H9 (cell line): Measurements from ENCODE around the gene ACYP2. TPM values are rescaled to one million over a fixed set of nuclear protein-coding genes. Genes with fewer than 3 reads are reported as not detected.

ENCODE experiments used
- DNase-seq: peaks from one replicate; pipeline ENCODE4 v3.0.0-alpha.2; 2017
- H2AFZ ChIP-seq: one replicate; pipeline ENCODE4 v1.6.1; 2013; ENCODE audit warnings: mild to moderate bottlenecking, low read length, control low read depth, moderate library complexity
- H2AK5ac ChIP-seq: 2 replicates; pipeline ENCODE4 v1.6.1; 2013; ENCODE audit warnings: low read length, control low read depth, mixed read lengths; ENCODE audit not compliant: insufficient read length
- H2BK120ac ChIP-seq: one replicate; pipeline ENCODE4 v1.6.1; 2013; ENCODE audit warnings: low read depth, mild to moderate bottlenecking, low read length, control low read depth, inconsistent platforms; ENCODE audit not compliant: poor library complexity, severe bottlenecking
- H2BK12ac ChIP-seq: 2 replicates; pipeline ENCODE4 v1.6.1; 2013; ENCODE audit warnings: low read length, control low read depth, mixed read lengths, low read depth; ENCODE audit not compliant: insufficient read length
- H2BK15ac ChIP-seq: 2 replicates; pipeline ENCODE4 v1.6.1; 2013; ENCODE audit warnings: low read depth, low read length, control low read depth
- H2BK20ac ChIP-seq: one replicate; pipeline ENCODE4 v1.6.1; 2013; ENCODE audit warnings: low read depth, mild to moderate bottlenecking, low read length, control low read depth, inconsistent platforms; ENCODE audit not compliant: poor library complexity, severe bottlenecking
- H2BK5ac ChIP-seq: 2 replicates; pipeline ENCODE4 v1.6.1; 2013; ENCODE audit warnings: low read length, control low read depth, mixed read lengths; ENCODE audit not compliant: insufficient read length
- H3K14ac ChIP-seq: 2 replicates; pipeline ENCODE4 v1.6.1; 2013; ENCODE audit warnings: low read length, control low read depth; ENCODE audit not compliant: insufficient read depth
- H3K18ac ChIP-seq: 2 replicates; pipeline ENCODE4 v1.6.1; 2013; ENCODE audit warnings: low read depth, mild to moderate bottlenecking, mixed read lengths, low read length, control low read depth; ENCODE audit not compliant: insufficient read length
- H3K23ac ChIP-seq: 2 replicates; pipeline ENCODE4 v1.6.1; 2013; ENCODE audit warnings: low read length, control low read depth, mixed read lengths, low read depth; ENCODE audit not compliant: insufficient read length
- H3K23me2 ChIP-seq: 2 replicates; pipeline ENCODE4 v1.6.1; 2013; ENCODE audit warnings: low read depth, mild to moderate bottlenecking, mixed read lengths, low read length, control low read depth; ENCODE audit not compliant: insufficient read length, poor library complexity, severe bottlenecking
- H3K27ac ChIP-seq: 2 replicates; pipeline ENCODE4 v1.5.1; 2013; ENCODE audit warnings: low read length, control low read depth, mixed read lengths, low read depth; ENCODE audit not compliant: insufficient read length
- H3K27me3 ChIP-seq: 2 replicates; pipeline ENCODE4 v1.6.1; 2013; ENCODE audit warnings: low read length, control low read depth, inconsistent platforms; ENCODE audit not compliant: insufficient read depth
- H3K4ac ChIP-seq: 2 replicates; pipeline ENCODE4 v1.6.1; 2013; ENCODE audit warnings: low read depth, mild to moderate bottlenecking, control low read depth, inconsistent platforms, low read length, moderate library complexity
- H3K4me1 ChIP-seq: 2 replicates; pipeline ENCODE4 v1.6.1; 2013; ENCODE audit warnings: low read length, control low read depth, inconsistent platforms; ENCODE audit not compliant: insufficient read depth
- H3K4me2 ChIP-seq: 2 replicates; pipeline ENCODE4 v1.6.1; 2013; ENCODE audit warnings: low read length, control low read depth, mixed read lengths; ENCODE audit not compliant: insufficient read length, insufficient read depth
- H3K56ac ChIP-seq: 2 replicates; pipeline ENCODE4 v1.6.1; 2013; ENCODE audit warnings: low read depth, mild to moderate bottlenecking, mixed read lengths, low read length, control low read depth; ENCODE audit not compliant: insufficient read length
- H3K79me1 ChIP-seq: 2 replicates; pipeline ENCODE4 v1.6.1; 2013; ENCODE audit warnings: low read depth, mild to moderate bottlenecking, moderate library complexity, low read length, control low read depth, inconsistent platforms; ENCODE audit not compliant: insufficient read depth, poor library complexity, severe bottlenecking
- H3K79me2 ChIP-seq: 2 replicates; pipeline ENCODE4 v1.6.1; 2013; ENCODE audit warnings: low read length, control low read depth, inconsistent platforms; ENCODE audit not compliant: insufficient read depth
- H3K9ac ChIP-seq: 2 replicates; pipeline ENCODE4 v1.6.1; 2013; ENCODE audit warnings: low read length, control low read depth, mixed read lengths; ENCODE audit not compliant: insufficient read length; ENCODE audit errors: extremely low read depth
- H3K9me3 ChIP-seq: one replicate; pipeline ENCODE4 v1.6.1; 2013; ENCODE audit warnings: low read depth, low read length, inconsistent platforms; ENCODE audit not compliant: control insufficient read depth
- H3T11ph ChIP-seq: one replicate; pipeline ENCODE4 v1.6.1; 2013; ENCODE audit warnings: mild to moderate bottlenecking, low read length, control low read depth, inconsistent platforms
- H4K20me1 ChIP-seq: one replicate; pipeline ENCODE4 v1.6.1; 2013; ENCODE audit not compliant: control insufficient read depth, insufficient read length, insufficient read depth
- H4K5ac ChIP-seq: 2 replicates; pipeline ENCODE4 v1.6.1; 2013; ENCODE audit warnings: low read depth, mild to moderate bottlenecking, mixed read lengths, low read length, control low read depth; ENCODE audit not compliant: insufficient read length
- H4K8ac ChIP-seq: replicated peaks from 2 replicates; pipeline ENCODE4 v1.6.1; 2013; ENCODE audit warnings: low read length, control low read depth, mixed read lengths, low read depth; ENCODE audit not compliant: insufficient read length
- H4K91ac ChIP-seq: 2 replicates; pipeline ENCODE4 v1.6.1; 2013; ENCODE audit warnings: low read depth, mild to moderate bottlenecking, moderate library complexity, mixed read lengths, low read length, control low read depth; ENCODE audit not compliant: insufficient read length
- H3K27ac Mint-ChIP-seq, 3 experiments: 2 replicates in 2 of 3; 3 replicates in 1 of 3; pipeline ENCODE4 v1.8.0; 2020 to 2021; ENCODE audit warnings: mixed read lengths in 3 of 3, mild to moderate bottlenecking in 1 of 3, moderate library complexity in 1 of 3
- H3K27me3 Mint-ChIP-seq: 2 replicates; pipeline ENCODE4 v1.8.0; 2021; ENCODE audit warnings: low read depth, mild to moderate bottlenecking, moderate library complexity, mixed read lengths
- H3K36me3 Mint-ChIP-seq, 3 experiments: 2 replicates in 2 of 3; 3 replicates in 1 of 3; pipeline ENCODE4 v1.8.0; 2020 to 2021; ENCODE audit warnings: low read depth in 3 of 3, mixed read lengths in 3 of 3; ENCODE audit not compliant: insufficient read depth in 1 of 3
- H3K4me1 Mint-ChIP-seq, 2 experiments: 2 replicates each; pipeline ENCODE4 v1.8.0; 2020; ENCODE audit warnings: mixed read lengths in 2 of 2
- H3K4me3 Mint-ChIP-seq, 2 experiments: 2 replicates in 1 of 2; 3 replicates in 1 of 2; pipeline ENCODE4 v1.8.0; 2020 to 2021; ENCODE audit warnings: mild to moderate bottlenecking in 2 of 2, mixed read lengths in 2 of 2, moderate library complexity in 1 of 2
- H3K9me3 Mint-ChIP-seq, 2 experiments: 2 replicates in 1 of 2; 3 replicates in 1 of 2; pipeline ENCODE4 v1.8.0; 2020; ENCODE audit warnings: mild to moderate bottlenecking in 2 of 2, mixed read lengths in 2 of 2, moderate library complexity in 1 of 2
- CTCF ChIP-seq: fragments of 200-600 bp; sonication (generic); conservative IDR thresholded peaks from 3 replicates; pipeline ENCODE4 v1.8.0; 2021; ENCODE audit warnings: antibody characterized with exemption, mild to moderate bottlenecking
- WGBS: extraction: QIAGEN DNeasy Blood & Tissue Kit; methylation state at CpG from one replicate; pipeline ENCODE4 v1.1.7; 2013; ENCODE audit warnings: missing lambda C conversion rate, low lambda C conversion rate, mixed read lengths; ENCODE audit not compliant: insufficient read length; ENCODE audit errors: extremely low coverage; 5-methylcytosine and 5-hydroxymethylcytosine counted together
- total RNA-seq: library from RNA; stranded (reverse); gene quantifications from 2 replicates; pipeline ENCODE4 v1.2.1, GENCODE V29; 2021

ACYP2 gene
- total RNA-seq, 1 experiment from 2014 or later: 3.2 TPM

GRCh38 chr2:54212456-54212855 lies 97.0 kb downstream of the ACYP2 start:
- Histone ChIP-seq H3K4me2 (no peak overlapping the region), H4K20me1 (no peaks in the 10 kb centered on the region), H3K23me2 (no peaks in the 10 kb centered on the region), H3K79me2 (no peaks in the 10 kb centered on the region), H2BK20ac (no peak overlapping the region), H2AK5ac (no peak overlapping the region), H3K79me1 (no peaks in the 10 kb centered on the region), H2BK12ac (no peak overlapping the region), H3K27ac (no peak overlapping the region), H3K14ac (no peak overlapping the region), H3K23ac (no peak overlapping the region), H3T11ph (no peak overlapping the region), H3K4me1 (no peaks in the 10 kb centered on the region), H3K18ac (no peak overlapping the region), H2BK5ac (no peak overlapping the region), H3K9me3 (no peaks in the 10 kb centered on the region), H3K56ac (no peak overlapping the region), H3K27me3 (no peaks in the 10 kb centered on the region), H3K4ac (no peak overlapping the region), H2BK15ac (no peak overlapping the region), H4K8ac (no peak overlapping the region), H4K91ac (no peak overlapping the region), H2BK120ac (no peak overlapping the region), H4K5ac (no peak overlapping the region), H2AFZ (no peak overlapping the region), H3K9ac (no peak overlapping the region)
- TF ChIP-seq CTCF: no peak
- Mint-ChIP-seq H3K27me3 (no peaks in the 10 kb centered on the region), H3K4me3 (no peak overlapping the region), H3K9me3 (peaks cover 9 to 12% of the 10 kb centered on the region in 2 experiments; a peak in 4 of 5 replicates), H3K4me1 (0 out of 4 replicates have a peak, but pooled peaks cover 0 to 3% of the 10 kb centered on the region in 2 experiments), H3K36me3 (peaks cover 0 to 9% (median 3%) of the 10 kb centered on the region in 3 experiments; a peak in 1 of 7 replicates), H3K27ac (no peak overlapping the region)
- no peak for DNase-seq
- no CpG with 5 or more reads among the region's 1 CpG for WGBS
